HG02623 (cell line): Measurements from ENCODE around the gene TENM4.

Experiments
- ATAC-seq: cut with Tn5 transposase; IDR thresholded peaks from one replicate; pipeline ENCODE4 v1.9.1; 2021; ENCODE audit warnings: moderate library complexity; ENCODE audit not compliant: unreplicated experiment

The TENM4 gene

GRCh38 chr11:79035881-79036280, 404.9 kb downstream of the TENM4 start:
- no peak for ATAC-seq

GRCh38 chr11:79033833-79034232, 407.0 kb downstream of the TENM4 start:
- no peak for ATAC-seq

- ATAC-seq: no peak
Measured at GRCh38 chr11:79030448-79030847, 410.4 kb downstream of the TENM4 start.

GRCh38 chr11:79028225-79028624, 412.6 kb downstream of the TENM4 start:
- ATAC-seq: no peak

- peak; percentile 71 for ATAC-seq
Measured at GRCh38 chr11:79026803-79027445, 413.9 kb downstream of the TENM4 start.

- ATAC-seq: no peak
Measured at GRCh38 chr11:79025622-79026021, 415.2 kb downstream of the TENM4 start.

- no peak for ATAC-seq
Measured at GRCh38 chr11:79025097-79025496, 415.7 kb downstream of the TENM4 start.

GRCh38 chr11:79022265-79022664, 418.6 kb downstream of the TENM4 start:
- ATAC-seq: no peak

- no peak for ATAC-seq
Measured at GRCh38 chr11:79021601-79022000, 419.2 kb downstream of the TENM4 start.

- no peak for ATAC-seq
Measured at GRCh38 chr11:79019975-79020374, 420.9 kb downstream of the TENM4 start.

- no peak for ATAC-seq
Measured at GRCh38 chr11:79019277-79019676, 421.6 kb downstream of the TENM4 start.

- no peak for ATAC-seq
Measured at GRCh38 chr11:79018371-79018849, 422.4 kb downstream of the TENM4 start.

GRCh38 chr11:79017811-79018210, 423.0 kb downstream of the TENM4 start:
- ATAC-seq: no peak

- no peak for ATAC-seq
Measured at GRCh38 chr11:79013509-79013908, 427.3 kb downstream of the TENM4 start.

- no peak for ATAC-seq
Measured at GRCh38 chr11:79011357-79011756, 429.5 kb downstream of the TENM4 start.

GRCh38 chr11:79007771-79008402, 432.9 kb downstream of the TENM4 start:
- ATAC-seq: no peak

- no peak for ATAC-seq
Measured at GRCh38 chr11:79006854-79007253, 434.0 kb downstream of the TENM4 start.

GRCh38 chr11:78996007-78996406, 444.8 kb downstream of the TENM4 start:
- ATAC-seq: no peak

- no peak for ATAC-seq
Measured at GRCh38 chr11:78995171-78995570, 445.7 kb downstream of the TENM4 start.

GRCh38 chr11:78993802-78994430, 446.9 kb downstream of the TENM4 start:
- ATAC-seq: no peak

GRCh38 chr11:78991681-78992080, 449.1 kb downstream of the TENM4 start:
- no peak for ATAC-seq

- ATAC-seq: no peak
Measured at GRCh38 chr11:78990261-78990660, 450.6 kb downstream of the TENM4 start.
